Measurements from ENCODE around the gene RCCD1. TPM values are rescaled to one million over a fixed set of nuclear protein-coding genes. Genes with fewer than 3 reads are reported as not detected.

RCCD1 gene, protein sequence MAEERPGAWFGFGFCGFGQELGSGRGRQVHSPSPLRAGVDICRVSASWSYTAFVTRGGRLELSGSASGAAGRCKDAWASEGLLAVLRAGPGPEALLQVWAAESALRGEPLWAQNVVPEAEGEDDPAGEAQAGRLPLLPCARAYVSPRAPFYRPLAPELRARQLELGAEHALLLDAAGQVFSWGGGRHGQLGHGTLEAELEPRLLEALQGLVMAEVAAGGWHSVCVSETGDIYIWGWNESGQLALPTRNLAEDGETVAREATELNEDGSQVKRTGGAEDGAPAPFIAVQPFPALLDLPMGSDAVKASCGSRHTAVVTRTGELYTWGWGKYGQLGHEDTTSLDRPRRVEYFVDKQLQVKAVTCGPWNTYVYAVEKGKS
- total RNA-seq = 18.7 and 19.0 TPM in 2 replicates

DNA sequence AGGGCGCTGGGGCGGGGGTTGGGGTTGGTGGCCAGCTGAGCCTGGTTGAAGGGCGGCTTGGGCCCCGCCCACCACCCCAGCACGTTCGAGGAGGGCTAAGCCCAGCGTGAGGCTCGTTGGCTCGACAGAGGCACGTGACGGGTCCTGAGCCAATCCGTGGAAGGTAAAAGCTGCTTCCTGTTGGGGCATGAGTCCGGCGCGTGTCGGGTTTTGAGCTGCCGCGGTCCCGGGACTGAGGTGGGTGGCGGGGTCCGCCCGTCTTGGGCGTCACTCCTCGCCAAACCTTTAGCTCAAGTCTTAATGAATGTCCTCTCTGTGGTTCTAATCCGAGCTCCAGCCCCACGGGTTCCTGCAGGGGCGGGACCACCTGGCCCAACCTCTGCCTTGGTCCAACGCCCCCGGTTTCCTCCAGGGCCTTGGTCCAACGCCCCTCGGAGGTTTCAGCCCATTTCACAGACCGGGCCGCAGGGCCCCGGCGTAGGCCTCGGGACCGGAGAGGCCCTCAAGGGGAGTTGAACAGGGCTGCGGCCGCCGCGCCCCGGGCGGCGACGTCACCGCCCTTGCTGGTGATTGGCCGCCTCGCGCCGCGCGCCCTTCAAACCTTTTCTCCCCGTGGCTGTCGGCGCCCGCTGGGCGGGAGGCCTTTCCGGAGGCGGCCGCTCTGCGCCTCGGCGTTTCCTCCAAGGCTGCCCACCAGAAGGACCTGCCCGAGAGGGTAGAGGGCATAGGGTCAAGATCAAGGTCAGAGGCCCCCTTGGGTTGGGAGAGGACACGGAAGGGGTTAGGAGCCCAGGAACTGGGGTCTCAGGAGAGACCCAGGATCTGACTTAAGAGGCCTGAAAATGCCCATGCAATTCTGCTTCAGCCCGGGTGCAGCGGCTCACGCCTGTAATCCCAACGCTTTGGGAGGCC is at the start of gene RCCD1:
TSS of gene RCCD1 (plus strand) at position 173 of the 912 bp plus-strand sequence. CDS start 1,851 bp downstream, outside the sequence.

DNA sequence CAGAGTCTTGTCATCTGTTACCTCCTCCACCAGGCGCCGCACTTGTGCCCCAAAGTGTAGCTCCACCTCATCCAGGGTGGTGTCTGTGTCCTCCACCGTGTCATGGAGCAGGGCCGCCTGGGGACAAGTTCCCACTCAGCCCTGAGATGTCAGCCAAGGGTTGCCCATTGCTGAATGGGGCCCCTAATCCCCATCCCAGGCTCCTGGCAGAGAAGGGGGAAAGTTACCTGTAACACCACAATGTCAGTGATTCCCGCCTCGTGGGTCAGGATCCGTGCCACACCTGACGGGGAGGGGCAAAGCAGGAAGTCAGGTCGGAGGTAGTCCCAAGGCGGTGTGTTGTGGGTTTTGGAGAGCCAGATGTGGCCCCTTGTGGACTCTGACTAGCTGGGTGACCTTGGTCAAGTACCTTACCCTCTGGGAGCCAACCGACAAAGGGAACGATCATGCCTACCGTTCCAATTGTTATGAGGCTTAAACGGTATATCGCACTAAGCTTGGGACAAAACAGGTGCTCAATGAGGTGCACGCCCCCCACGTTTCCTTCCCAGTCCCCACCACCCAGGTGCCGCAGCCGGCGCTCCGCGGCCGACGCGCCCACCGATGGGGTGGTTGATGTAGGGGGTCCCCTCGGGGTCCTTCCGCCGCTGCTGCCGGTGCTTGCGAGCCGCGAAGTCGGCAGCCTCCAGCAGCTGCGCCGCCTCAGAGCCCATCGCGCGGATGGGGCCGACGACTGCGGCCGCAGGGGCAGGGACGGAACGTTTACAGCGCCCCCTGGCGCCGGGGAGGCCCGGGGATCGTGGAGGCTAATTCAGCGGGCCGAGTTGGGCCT is 22.6 kb upstream of the RCCD1 start, which contains the start of gene HDDC3:
TSS of gene HDDC3 (minus strand) at position 722 of the 832 bp plus-strand sequence. CDS start at position 713, 9 bp downstream.

DNA sequence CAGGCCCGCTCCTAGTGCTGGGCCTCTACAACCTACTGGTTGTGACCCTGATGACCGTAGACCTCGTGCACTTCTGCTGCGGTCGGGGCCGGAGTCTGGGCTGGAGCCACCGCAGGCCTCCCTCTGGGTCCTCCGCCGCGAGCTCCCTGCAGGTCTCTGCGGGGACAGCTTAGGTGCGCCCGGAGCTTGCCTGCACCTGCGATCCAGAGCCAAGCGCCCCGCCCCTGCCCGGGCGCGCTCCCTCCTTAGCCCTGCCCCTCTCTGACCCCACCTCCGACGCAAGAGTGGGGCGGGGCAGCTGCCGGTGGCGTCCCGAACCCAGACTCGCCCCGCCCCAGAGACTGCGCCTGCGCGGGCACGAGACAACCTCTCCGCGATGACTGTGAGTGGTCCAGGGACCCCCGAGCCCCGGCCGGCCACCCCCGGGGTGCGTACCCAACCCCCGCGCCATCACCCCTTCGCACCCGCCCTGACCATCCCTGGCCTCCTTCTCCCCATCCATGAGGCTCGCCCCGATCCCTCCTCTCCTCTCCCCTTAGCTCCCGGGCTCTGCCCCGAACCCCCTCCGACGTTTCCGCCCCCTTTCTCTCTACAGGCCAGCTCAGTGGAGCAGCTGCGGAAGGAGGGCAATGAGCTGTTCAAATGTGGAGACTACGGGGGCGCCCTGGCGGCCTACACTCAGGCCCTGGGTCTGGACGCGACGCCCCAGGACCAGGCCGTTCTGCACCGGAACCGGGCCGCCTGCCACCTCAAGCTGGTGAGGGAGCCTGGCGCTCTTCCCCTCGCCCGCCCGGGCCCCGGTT is 19.5 kb upstream of the RCCD1 start, which contains the start of gene UNC45A:
TSS of gene UNC45A (plus strand) at position 337 of the 803 bp plus-strand sequence. CDS start at position 377, 40 bp downstream.

DNA sequence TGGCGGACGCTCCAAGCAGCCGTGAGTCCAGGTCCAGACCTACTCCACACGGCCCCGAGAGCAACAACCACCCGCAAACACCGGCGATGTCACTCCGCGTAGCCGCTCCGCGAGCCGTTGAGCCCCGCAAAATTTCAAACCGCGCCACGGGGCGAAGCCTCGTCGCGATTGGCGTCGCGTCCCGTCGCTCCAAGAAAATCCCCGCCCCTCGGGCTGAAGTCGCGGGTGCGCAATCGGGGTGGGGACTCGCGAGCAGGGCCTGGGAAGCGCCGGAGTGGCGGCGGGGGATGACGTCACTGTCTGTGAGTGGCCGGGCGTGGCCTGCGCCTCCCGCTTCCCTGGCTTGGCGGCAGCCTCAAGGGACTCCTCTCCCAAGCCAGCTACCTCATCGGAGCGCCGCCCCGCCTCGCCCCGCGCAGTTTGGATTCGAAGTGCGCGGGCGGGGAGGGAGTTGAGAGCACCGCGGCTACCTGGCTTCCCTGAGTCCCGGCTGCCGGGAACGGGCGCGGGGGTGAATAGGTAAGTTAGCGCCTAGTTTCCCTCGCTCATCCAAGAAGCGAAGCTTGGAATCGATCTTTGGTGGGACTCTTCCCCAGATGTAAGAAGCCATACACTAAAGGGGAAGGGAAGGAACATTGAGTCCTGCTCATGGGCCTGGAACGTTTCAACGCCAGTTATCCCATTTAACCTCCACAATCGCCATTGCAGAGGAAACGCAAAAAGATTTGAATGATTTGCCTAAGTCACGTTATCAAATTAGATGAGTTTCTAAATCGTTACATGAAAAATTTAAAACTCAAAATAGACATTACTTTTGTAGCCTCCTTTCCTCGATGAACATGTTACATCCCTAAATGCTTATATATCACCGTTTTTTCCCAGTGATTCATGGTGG is 40.0 kb downstream of the RCCD1 start, which contains the start of gene PRC1:
TSS of gene PRC1 (minus strand) at position 119 of the 895 bp plus-strand sequence. CDS start at position 1, 118 bp downstream.

Other genes with a start within 250 kb of the RCCD1 start
- gene BLM, start 237.5 kb upstream of the RCCD1 start, total RNA-seq = 9.8 and 10.5 TPM in 2 replicates
- gene FURIN, start 86.3 kb upstream of the RCCD1 start, total RNA-seq = 100 and 116 TPM in 2 replicates
- 108 and 121 TPM in 2 replicates for gene FES, start 70.4 kb upstream of the RCCD1 start, total RNA-seq
- gene MAN2A2, start 51.6 kb upstream of the RCCD1 start, total RNA-seq = 17.4 and 20.6 TPM in 2 replicates
- gene HDDC3, start 22.3 kb upstream of the RCCD1 start, total RNA-seq = 38.9 and 40.5 TPM in 2 replicates
- 68.9 and 84.5 TPM in 2 replicates for gene UNC45A, start 19.6 kb upstream of the RCCD1 start, total RNA-seq
- 177 and 195 TPM in 2 replicates for gene PRC1, start 39.7 kb downstream of the RCCD1 start, total RNA-seq
- 8.2 and 15.6 TPM in 2 replicates for gene VPS33B, start 67.7 kb downstream of the RCCD1 start, total RNA-seq
- gene SV2B, start 145.4 kb downstream of the RCCD1 start, total RNA-seq = 1.3 and 1.7 TPM in 2 replicates